Measurements from ENCODE around the gene MOGAT1.
"Not testable (repeated sequence)": the region's sequence is repeated elsewhere in the genome, so short reads cannot be mapped to it uniquely, and the experiment has no call there.

The MOGAT1 gene

DNA sequence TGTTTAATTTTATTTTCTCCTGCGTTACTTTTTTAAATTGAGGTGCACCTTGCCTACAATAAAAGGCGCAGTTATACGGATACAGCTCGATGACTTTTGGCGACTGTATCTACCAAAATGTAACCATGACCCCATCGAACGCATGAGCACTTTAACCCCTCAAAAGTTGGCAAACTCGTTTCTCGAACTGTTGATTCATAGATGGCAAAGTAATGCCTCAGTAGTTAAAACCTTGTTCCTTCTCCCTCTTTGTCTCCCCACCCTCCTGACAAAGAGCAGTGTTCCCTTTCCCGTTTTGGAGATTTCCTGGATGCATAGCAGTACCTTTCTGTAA is 577 bp downstream of the MOGAT1 start:
- DNase-seq, result no peak

DNA sequence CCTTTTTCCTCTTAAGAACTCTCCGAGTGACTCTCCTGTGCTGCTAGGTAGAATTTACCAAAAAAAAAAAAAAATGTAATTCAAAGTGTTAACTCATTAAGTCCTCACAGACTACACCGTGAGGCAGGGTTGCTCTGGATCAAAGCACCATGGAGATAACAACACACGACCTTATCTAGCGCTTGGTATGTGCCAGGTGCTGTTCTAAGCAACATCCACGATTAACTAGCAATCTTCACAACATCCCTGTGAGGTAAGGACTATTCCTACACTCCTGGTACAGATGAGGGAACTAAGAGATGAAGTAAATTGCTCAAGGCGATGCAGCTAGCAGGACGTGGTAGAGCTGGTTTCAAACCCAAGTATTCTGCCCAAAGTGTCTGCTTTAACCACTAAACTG is 1.8 kb downstream of the MOGAT1 start:
- DNase-seq, result no peak

DNA sequence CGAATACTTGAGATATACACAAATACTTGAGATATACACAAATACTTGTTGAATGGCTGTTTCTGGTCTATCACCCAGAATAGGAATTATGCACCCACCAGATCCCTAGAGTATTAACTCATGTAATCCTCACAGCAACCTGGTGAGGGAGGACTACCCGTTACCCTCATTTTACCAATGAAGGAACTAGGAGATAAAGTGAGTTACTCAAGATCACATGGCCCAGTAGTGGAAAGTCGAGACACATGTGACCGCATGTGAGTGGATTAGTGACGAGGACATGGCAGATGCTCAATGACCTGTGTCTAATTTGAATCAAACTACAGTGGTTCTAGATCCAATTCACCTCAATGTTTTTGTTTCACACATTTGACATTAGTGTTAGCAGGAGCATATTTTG is 2.4 kb downstream of the MOGAT1 start:
- DNase-seq, result no peak

DNA sequence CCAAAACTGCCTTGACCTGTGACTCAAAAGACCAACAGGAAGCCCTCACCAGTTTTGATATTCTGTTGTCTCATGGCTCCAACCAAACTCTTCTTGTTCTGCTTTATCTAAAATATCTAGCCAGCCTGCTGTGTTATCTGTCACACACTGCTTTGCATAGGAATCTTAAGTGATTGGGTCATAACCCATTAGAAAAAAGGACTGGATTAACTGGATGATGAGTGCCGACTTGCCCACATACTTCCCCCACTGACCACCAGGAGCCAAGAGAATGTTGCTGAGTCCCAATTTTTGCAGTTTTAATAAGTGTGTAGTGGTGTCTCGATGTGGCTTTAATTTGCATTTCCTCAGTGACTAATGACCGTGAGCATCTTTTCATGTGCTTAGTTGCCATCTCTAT is 6.5 kb downstream of the MOGAT1 start:
- DNase-seq, result no peak

DNA sequence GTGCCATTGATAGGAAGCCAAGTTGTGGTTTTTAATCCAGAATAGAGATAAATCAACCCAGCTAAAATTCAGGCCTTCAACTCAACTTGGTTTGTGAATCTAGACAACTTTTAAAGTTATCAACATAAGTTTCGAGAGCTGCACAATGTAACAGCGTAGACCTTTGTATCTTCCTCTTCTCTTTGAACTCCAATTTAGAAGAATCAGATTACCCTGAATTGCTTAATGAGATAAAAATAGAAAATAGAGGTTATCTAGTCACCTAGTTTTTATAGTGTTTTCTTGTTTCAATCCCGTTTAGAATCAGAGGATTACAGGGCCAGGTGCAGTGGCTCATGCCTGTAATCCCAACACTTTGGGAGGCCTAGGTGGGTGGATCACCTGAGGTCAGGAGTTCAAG is 12.3 kb downstream of the MOGAT1 start:
- no peak for DNase-seq

DNA sequence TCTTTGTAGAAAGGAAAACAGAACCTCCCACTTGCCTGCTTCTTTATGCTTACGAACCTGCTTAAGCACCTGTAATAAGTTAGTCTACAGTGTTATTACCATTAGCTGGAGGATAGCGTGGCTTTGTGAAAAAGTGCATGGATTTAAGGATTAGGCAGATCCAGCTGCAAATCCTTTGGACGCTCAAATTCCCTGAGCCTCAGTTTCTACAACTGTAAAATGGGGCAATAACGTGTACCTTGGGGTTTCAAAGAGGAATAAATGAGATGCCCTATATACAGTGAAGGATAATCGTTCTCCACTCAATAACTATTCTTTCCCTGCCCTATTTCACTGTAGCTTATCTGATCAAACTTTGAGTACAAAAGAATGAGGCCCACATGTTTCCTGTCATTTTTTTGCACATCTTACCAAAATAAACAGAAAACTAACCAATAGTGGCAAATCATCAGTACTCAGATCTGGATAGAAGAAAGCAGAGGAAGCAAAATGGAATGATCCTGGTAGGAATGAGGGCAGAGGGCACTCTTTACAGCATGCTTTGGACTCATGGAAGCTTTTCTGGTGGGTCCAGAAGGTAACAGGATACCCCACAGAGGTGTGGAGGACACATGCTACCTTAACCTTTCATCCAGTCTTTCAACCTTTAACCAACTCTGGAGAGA is 14.8 kb downstream of the MOGAT1 start:
- no peak for DNase-seq

DNA sequence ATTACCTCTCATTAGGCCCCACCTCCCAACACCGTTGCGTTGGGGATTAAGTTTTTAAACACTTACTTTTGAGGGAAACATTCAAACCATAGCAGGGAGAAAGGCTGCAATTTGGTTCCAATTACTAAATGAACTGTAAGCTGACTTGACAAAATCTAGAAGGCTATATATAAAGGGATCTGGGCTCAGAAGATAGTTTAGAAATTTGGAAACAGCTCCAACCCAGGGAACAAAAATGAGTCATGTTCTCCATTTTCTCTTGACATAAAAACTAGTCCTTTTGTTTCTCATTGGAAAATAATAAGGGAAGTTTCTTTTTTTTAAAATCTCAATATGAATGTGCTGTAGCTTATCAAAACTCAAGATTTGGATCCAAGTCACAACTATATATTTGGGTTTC is 17.5 kb downstream of the MOGAT1 start:
- DNase-seq, result no peak

DNA sequence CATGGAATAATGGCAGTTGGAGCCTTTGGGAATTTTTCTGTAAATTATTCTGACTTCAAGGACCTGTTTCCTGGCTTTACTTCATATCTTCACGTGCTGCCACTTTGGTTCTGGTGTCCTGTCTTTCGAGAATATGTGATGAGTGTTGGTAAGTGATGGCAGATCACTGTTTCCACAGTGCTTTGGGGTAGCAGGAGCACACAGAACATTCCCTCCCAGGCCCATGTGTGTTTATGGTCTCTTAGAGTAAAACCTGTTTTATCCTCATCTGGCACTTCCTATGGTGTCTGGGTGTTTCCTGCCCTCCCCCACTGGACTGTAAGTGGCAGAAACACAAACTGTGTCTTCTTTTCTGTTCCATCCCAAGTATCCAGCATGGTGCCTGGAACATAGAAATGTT is 17.9 kb downstream of the MOGAT1 start:
- no peak for DNase-seq

DNA sequence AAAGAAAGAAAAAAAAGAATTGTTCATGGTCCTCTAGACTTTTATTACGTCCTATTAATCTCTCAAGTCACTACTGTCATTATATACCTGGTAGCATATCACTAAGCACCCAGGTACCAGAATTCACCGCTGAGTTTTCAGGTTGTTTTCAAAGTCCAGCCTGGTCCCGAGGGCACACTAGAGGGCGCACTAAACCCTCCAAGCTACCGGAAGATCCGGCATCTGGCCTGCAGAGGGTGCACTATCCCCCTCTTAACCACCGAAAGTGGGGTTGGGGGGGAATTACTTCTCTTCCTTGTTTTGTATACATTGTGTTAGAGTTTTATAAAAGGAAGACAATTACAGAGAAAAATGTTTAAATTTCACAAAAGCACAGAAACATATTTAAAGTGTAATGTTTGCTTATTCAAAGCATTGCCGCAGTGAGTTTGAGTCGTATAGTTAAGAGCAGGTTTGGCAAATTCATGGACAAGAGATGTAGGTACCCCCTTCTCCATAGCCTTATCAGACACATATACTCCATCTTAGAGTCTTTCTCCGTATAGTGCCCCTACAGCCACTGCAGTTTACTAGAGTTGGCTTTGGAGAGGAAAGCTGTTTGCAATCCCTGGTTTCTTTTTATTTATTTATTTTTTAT is 19.2 kb downstream of the MOGAT1 start:
- peak; percentile 55 for DNase-seq

DNA sequence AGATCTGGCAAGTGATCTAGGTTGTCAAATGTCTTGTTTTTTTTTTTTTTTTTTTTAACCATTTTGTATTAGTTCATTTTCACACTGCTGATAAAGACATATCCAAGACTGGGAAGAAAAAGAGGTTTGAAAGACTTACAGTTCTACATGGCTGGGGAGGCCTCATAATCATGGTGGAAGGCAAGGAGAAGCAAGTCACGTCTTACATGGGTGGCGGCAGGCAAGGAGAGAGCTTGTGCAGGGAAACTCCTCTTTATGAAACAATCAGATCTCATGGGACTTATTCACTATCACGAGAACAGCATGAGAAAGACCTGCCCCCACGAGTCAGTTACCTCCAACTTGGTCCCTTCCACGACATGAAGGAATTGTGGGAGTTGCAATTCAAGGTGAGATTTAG is 22.0 kb downstream of the MOGAT1 start:
- DNase-seq, result not testable (repeated sequence)

DNA sequence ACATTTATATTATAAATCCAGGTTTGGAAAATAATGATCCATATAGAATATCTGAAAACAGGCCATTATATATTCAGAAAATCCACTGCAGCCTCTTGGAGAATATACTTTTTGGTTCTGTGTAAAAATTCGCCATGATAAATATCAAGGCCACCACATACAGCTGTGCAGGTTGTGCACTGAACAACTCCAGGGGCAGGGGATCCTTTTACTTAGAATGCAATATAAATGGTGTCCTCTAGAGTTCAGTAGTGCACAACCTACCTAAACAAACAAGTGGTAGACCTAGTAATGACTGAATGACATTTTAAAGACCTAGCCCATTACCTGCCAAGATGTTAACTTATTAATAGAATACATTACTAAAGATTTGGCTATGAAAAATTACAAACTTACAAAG is 22.4 kb downstream of the MOGAT1 start:
- DNase-seq, result no peak

DNA sequence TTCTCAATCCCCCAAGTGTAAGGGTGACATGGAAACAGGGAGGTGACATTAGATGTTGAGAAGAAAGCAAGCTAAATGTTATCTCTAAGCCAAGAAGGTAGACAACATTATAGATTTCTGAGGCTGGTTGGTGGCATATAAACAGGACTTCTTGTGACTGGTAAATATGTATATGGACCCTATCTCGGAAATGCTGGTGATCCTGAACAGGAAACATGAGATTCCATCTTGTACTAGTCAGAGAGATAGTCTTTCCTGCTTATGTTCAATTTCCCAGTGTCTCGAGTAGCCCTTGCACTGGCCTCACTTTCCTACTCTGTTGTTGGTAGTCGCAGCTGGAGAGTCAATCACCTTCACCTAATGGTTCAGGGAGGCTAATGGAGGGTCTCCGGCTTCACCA is 26.8 kb downstream of the MOGAT1 start:
- no peak for DNase-seq

DNA sequence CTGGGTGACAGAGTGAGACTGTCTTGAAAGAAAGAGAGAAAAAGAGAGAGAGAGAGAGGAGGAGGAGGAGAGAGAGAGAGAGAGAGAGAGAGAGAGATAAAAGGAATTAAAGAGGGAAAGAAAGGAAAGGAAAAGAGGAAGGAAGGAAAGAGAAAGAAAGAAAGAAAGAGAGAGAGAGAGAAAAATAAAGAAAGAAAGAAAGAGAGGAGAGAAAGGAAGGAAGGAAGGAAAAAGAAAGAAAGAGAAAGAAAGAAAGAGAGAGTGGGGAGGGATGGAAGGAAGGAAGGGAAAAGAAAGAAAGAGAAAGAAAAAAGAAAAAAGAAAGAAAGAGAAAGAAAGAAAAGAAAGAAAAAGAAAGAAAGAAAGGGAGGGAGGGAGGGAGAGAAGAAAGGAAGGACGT is 29.8 kb downstream of the MOGAT1 start:
- DNase-seq, result no peak

DNA sequence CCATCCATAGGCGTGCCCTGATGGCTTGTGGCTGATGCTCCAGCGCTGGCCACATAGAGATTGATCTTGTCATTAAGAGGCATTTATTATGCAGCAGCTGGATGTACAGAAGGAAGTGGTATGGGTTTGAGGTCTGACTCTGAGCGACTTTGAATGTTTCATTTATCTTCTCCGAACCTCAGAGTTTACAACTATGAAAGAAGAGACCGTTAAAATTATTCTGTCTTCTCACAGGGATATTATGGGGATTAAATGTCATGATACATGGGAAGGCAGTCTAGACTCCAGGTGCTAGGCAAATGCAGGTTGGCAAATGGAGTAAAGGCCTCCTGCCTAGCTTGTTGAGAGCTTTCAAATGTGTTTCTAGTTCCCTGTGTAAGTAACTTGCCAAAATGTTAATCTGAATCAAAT is 30.3 kb downstream of the MOGAT1 start:
- DNase-seq, result no peak

DNA sequence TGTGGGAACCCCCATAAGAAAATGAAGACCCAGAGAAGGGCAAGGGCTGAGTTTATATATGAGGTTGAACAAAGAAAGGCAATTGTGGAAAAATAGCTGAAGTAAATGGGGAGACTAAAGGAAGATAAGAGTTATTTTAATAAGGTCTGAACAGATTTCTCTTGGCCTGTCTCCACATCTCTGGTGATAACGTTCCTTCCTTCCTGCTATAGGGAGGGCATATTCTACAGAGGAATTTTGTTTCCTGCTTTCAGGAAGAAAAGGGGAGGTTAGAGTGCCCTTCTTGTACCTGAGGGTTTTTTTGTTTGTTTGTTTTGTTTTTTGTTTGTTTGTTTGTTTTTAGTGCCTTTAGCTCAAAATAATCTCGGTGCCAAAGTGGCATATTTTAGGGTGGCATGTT is 31.6 kb downstream of the MOGAT1 start:
- DNase-seq, result no peak

DNA sequence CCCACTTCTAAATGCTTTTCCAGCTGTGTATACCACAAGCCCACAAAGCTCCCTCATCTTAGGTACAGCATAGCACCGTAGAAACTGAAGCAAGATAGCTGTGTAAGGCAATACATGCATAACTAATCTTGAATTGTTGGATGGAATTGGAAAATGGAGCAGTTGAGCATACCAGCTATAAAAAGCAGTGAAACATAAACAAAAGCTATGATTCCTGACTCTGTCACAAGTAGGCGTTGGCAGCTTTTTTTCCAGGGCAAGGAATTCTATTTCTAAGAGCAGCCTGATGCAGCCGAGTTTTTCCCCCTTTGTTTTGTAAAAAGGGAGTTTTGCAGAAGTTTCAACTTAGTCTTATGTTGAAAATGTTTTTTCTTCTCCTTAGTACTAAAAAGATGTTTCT is 32.4 kb downstream of the MOGAT1 start:
- no peak for DNase-seq

DNA sequence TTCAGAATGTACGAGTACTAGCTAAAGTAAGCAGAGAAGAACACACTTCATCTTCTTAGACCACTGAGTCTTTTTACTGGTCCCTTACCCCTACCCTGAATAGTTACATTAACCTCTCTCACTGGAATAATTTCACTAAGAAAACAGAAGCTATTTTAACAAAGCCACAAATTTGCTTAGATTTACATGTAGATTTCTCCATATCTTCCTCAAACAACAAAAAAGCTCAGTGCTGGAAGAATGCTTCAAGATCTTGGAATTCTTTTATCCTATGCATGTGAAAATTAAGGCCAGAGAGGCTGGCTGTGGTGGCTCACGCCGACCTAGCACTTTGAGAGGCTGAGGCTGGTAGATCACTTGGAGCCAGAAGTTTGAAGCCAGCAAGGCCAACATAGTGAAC is 35.2 kb downstream of the MOGAT1 start:
- DNase-seq, result no peak

DNA sequence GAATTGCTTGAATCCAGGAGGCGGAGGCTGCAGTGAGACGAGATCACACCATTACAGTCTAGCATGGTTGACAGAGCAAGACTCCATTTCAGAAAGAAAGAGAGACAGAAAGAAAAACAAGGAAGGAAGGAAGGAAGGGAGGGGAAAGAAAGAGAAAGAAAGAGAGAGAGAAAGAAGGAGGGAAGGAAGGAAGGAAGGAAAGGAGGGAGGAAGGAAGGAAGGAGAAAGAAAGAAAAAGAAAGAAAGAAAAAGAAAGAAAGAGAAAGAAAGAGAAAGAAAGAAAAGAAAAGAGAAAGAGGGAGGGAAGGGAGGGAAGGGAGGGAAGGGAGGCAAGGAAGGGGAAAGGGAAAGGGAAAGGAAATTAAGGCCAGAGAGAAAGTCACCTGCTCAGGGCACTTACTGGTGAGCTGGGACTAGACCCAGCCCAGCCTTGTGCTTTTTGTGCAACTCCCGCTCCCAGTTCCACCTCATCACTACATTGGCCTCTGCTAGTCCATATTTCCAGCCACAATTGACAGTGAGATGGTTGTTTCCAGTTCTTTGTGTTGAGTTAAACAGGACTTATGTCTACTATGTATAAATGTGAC is 35.7 kb downstream of the MOGAT1 start:
- no peak for DNase-seq

DNA sequence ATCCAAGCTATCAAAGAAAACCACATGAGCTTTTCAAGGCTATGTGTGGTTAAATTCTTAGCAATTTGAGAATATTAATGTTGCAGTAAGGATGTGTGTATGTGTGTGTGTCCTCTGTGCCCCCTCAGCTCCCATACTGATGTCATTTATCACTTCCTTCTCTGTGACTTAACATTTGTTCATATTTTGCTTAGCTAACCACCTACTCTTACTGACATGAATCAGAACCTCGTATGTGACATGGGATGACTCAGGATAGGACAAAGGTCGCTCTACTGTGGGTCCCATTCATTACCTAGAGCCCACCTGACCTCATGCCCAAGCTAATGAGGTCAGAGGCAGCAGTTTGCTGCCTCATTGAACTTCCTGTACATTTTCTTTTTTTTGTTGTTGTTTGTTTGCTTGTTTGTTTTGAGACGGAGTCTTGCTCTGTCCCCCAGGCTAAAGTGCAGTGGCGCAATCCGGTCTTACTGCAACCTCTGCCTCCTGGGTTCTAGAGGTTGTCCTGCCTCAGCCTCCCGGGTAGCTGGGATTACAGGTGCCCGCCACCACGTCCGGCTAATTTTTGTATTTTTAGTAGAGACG is 36.3 kb downstream of the MOGAT1 start:
- DNase-seq, result no peak

DNA sequence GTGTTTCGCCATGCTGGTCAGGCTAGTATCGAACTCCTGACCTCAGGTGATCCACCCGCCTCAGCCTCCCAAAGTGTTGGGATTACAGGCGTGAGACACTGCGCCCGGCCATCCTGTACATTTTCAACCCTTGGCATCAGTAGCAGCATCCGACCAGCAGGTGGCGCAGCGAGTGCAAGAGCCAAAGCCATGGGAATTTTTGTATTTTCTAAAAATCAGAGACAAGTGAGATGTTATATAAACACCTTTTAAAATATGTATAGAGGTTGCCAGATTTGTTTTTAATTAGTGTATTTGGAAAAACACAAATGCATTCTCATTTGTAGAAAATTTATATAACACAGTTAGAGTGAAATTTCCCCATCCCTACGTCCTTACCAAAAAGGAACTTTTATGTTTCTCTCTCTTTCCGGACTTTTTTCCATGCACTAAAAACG is 36.8 kb downstream of the MOGAT1 start:
- DNase-seq, result peak; percentile 59

DNA sequence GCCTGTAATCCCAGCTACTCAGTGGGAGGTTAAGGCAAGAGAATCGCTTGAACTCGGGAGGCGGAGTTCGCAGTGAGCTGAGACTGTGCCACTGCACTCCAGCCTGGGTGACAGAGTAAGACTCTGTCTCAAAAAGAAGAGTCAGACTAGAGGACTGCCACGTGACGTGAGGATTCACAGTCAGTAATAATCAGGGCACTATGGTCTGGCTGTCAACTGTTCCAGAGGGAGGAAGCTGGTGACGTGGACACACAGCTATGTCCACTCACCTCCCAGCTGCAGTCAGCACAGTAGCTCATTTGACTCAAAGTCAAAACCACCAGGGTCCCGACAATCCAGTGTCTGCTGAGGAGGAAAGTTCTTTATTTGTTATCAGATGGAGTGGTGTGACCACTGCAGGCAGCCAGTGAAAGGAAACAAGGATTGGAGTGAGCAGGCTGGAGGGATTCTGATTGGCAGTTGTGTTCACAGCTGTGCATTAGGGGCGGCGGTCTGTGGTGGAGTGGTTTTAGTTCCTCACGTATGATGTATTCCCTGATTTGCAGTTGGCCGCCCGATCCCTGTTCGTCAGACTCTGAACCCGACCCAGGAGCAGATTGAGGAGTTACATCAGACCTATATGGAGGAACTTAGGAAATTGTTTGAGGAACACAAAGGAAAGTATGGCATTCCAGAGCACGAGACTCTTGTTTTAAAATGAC is 37.9 kb downstream of the MOGAT1 start:
- no peak for DNase-seq

DNA sequence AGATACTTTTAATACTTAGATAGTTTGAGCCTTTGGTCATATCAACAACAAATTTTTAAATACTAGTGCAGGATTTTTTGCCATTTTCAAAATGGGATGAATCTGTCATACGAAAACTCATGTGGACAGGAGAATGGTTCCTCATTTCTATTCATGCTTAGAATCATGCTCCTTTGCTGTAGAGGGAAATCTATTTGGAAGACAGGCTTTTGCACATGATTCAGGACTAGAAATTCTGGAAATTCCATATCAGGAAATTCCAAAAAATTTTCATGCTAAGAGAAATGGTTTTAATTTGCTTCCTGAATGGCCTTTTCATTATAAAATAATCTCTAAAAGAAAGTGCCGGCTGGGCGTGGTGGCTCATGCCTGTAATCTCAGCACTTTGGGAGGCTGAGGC is 39.3 kb downstream of the MOGAT1 start:
- DNase-seq, result no peak

DNA sequence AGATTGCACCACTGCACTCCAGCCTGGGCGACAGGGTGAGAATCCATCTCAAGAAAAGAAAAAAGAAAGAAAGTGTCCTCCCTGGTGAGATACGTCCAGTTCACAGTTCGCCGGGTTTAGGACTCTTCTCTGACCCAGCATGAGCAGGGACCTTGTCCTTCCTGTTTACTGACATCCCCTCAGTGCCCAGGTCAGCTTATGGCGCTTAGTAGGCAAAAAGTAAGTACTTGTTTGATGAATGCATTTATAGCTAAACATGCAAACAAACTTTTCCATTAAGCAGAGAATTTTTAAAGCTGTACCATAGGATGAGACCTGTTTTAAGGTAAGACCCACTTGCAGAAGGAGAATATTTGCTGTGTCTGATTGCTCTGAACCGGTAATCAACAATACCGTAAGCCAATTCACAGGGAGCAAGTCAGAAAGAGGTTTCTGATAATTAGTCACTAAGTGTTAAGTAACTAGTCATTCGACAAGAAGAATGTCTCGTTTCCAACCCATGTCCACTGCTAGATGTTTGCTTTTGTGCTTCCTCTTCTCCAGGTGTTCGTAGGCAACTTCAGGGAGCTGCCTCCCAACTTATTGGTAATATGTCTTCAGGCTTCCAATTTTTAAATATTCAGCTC is 40.0 kb downstream of the MOGAT1 start:
- DNase-seq, result no peak
